Non-pigmented ciliary epithelial cell (primary cell): ENCODE results near the gene SYVN1.
"Not testable (repeated sequence)": the region's sequence is repeated elsewhere in the genome, so short reads cannot be mapped to it uniquely, and the experiment has no call there.

Experiments
- DNase-seq: peaks from one replicate; pipeline ENCODE4 v3.0.0-alpha.2; 2010; ENCODE audit warnings: low read depth

Gene SYVN1

GRCh38 chr11:65127473-65128181, 6.7 kb downstream of the SYVN1 start:
- DNase-seq: no peak

- no peak for DNase-seq
Observed at GRCh38 chr11:65126624-65127274, 7.6 kb downstream of the SYVN1 start.

GRCh38 chr11:65125197-65126056, 8.9 kb downstream of the SYVN1 start:
- no peak for DNase-seq

DNA sequence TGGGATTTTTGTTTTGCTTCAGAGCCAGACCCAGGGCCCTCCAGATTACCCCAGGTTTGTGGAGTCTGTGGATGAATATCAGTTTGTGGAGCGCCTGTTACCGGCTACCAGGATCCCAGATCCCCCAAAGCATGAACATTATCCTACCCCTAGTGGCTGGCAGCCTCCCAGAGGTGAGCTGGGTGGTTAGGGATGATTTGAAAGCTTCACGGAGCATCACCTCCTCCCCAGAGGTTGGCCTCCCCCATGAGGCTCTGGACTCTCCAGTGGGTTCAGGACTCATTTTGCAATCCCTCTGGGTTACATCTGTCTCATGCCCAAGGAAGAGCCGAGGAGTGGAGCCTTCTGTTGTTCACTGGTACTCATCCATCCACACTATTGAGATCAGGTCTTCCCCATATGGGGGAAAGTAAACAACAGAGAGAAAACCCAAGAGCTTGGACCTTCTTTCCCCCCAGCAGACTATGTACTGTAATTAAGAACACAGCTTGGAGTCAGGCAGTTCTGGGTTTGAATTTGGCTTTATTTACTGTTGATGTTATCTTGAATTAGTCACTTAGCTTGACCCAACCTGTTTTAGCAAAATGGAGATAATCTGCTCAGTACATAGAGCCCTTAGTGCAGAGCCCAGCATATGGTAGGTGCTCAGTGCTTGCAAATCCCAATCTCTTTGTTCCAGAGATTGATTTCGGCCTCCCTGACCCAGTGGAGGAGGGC, 9.7 kb downstream of the SYVN1 start:
- DNase-seq: no peak

DNA sequence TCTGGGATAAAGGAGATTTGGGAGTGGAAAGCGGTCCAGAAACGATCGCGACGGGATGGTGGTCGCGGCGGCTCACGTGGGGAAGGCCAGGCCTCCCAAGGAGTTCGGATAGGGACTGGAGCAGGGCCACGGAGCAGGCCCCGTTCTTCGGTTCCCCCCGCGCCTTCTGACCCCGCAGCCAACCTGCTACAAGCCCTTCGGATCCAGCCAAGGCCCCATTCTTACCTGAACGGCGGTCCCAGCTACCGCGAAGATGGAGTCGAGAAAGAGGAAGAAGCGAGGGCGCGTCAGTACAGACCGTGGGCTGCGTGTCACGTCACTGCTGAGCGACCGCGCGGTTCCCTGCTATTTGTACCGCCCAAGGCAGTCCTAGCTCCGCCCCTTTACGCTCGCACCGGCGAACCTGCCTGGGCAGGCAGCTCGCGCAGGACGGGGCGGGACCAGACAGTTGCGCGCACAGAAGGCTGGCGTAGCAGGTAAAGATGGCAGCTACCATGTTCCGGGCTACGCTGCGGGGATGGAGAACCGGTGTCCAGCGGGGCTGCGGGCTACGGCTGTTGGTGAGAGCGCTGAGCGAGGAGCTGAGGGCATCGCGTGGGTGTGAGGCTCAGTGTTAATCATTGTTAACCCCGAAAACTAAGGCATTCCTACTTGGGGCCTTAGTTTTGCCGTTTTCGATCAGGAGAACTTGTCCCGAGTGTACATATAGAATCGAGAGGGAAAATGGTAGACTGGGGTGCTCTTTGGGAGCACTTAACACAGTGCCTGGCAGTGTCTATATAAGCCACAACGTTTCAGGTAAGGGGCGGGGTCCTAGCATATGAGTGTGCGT, 12.2 kb downstream of the SYVN1 start, which contains the start of the genes FAU and MRPL49:
FAU (minus strand) TSS at position 270 of the 832 bp plus-strand sequence. CDS start 321 bp downstream, outside the sequence.
MRPL49 (plus strand) TSS at position 457 of the 832 bp plus-strand sequence; CDS start at position 483, 26 bp downstream.
- peak; percentile 89 for DNase-seq

GRCh38 chr11:65121447-65121864, 12.9 kb downstream of the SYVN1 start:
- DNase-seq: no peak

DNA sequence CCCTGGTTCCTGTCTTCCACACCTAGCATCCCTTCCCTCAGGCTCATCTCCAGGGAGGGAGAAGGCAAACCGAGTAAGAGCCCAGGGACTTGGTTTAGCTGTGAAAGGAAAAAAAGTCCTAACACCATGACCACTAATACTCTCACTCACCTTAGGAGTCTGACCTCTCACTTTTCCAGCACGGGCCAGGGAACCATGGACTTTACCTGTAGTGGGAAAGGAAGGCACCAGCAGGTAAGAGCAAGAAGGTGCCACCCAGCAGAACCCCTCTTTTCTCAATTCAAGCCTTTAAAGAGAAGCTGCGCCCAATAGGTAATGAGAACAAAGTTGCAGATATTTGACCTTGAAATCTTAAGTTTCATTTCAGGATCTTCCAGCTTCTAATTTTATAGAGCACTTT, 13.5 kb downstream of the SYVN1 start:
- no peak for DNase-seq

- DNase-seq: no peak
Observed at GRCh38 chr11:65119670-65119995, 14.7 kb downstream of the SYVN1 start.

DNA sequence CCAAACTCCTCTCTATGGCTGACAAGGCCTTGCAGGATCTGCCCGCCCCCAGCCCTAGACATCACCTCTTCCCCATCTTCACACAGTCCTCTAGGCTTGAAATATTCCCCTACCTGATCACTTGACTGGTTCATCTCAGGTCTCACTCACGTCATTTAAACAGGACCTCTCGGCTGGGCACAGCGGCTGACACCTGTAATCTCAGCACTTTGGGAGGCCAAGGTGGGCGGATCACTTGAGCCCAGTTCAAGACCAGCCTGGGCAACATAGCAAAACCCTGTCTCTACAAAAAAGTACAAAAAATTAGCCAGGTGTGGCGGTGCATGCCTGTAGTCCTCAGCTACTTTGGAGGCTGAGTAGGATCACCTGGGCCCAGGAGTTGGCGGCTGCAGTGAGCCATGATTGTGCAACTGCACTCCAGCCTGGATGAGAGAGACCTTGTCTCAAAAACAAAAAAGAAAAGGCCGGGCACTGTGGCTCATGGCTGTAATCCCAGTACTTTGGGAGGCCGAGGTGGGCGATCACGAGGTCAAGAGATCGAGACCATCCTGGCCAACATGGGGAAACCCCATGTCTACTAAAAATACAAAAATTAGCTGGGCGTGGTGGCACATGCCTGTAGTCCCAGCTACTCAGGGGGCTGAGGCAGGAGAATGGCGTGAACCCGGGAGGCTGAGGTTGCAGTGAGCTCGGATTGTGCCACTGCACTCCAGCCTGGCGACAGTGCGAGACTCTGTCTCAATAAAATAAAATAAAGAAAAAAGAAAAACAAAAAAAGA, 15.2 kb downstream of the SYVN1 start:
- not testable (repeated sequence) for DNase-seq

DNA sequence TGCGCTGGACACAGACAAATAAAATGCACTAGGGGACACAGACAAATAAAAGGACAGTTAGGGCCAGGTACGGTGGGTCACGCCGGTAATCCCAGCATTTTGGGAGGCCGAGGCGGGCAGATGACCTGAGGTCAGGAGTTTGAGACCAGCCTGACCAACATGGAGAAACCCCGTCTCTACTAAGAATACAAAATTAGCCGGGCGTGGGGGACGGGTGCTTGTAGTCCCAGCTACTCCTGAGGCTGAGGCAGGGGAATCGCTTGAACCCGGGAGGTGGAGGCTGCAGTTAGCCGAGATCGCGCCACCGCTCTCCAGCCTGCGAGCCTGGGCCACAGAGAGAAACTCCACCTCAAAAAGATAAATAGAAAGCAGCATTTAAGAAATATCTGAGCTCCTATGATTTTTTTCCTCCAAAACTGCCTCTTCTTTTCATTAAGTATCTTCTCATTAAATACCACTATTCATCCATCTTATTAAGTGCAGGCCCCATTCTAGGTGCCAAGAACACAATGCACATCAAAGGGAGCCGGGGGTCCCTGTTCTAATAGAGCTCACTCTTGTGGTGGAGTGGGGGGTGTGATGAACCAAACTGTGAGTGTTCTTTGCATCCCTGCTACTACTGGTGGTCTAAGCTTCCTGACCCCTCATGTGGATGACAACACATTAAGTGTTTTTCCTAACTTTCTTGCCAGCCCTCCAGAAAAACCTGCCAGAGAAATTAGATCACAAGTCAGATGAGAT, 16.1 kb downstream of the SYVN1 start:
- DNase-seq: no peak

GRCh38 chr11:65117206-65118096, 16.9 kb downstream of the SYVN1 start, which contains the start of gene ZNHIT2:
ZNHIT2 (minus strand) TSS chr11:65117701; CDS start chr11:65117653, 48 bp downstream.
- no peak for DNase-seq

GRCh38 chr11:65116370-65117205, 17.7 kb downstream of the SYVN1 start:
- DNase-seq: no peak

- no peak for DNase-seq
Observed at GRCh38 chr11:65115361-65116082, 18.8 kb downstream of the SYVN1 start.

DNA sequence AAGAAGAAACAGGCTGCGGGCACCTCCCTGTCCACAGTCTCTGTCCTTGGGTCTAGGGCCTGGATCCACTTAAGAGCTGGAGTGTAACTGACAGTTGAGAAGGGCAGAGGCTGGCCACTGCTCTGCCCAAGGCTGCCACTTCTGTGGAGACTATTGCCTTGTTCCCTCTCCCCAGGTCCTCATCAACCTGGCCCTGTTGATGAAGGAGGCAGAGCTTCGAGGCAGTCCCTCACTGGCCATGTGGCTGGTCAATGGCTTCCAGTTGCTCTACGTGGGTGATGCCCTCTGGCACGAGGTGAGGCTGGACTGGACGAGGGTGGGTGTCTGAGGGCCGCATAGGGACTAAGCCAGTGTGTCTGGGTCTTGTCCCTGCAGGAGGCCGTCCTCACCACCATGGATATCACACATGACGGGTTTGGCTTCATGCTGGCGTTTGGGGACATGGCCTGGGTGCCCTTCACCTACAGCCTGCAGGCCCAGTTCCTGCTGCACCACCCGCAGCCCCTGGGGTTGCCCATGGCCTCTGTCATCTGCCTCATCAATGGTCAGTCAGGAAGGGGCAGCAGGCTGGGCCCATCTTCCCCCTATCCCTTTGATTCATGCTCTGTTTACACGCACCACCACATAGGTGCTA, 19.7 kb downstream of the SYVN1 start:
- no peak for DNase-seq

DNA sequence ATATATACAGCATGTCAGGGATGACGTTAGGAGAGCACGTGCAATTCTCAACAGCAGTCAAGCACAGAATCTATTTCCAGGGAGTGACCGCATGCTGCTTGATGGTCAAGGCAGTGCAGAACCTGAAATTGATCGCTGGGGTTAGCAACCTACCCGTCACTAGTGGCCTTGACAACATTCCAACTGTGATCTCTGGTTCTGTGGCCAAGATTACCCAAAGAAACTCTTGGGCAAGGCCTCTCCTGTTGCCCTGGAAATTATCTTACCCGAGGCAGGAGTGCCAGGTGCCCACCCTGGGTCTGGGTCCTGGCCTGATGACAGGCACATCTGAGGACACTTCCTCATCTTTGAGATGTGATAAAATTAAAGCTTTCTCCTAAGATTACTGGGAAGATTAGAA, 20.5 kb downstream of the SYVN1 start:
- DNase-seq: no peak

- DNase-seq: no peak
Observed at GRCh38 chr11:65113361-65113756, 21.0 kb downstream of the SYVN1 start.
